SK-N-SH (cell line): ENCODE results near the gene CD300LG.

Source experiments
- CHD2 ChIP-seq: fragments of 150-350 bp; IDR thresholded peaks from 2 replicates; pipeline ENCODE4 v1.6.1; 2018; ENCODE audit warnings: low read length; ENCODE audit not compliant: partially characterized antibody
- CTCF ChIP-seq: fragments of 200-600 bp; sonication (generic); IDR thresholded peaks from 2 replicates; pipeline ENCODE4 v1.6.1; 2017; ENCODE audit warnings: antibody characterized with exemption, mild to moderate bottlenecking, moderate library complexity
- ELF1 ChIP-seq: IDR thresholded peaks from 2 replicates; pipeline ENCODE4 v1.4.0; 2012
- EP300 ChIP-seq, 2 experiments: IDR thresholded peaks; 2 replicates each; pipeline versions ENCODE4 v1.4.0 to v1.6.1; 2012; ENCODE audit warnings: borderline replicate concordance in 1 of 2, low read depth in 1 of 2, low read length in 1 of 2
- EZH2phosphoT487 ChIP-seq: fragments of 200-600 bp; sonication (generic); IDR thresholded peaks from 2 replicates; pipeline ENCODE4 v1.6.1; 2017; ENCODE audit warnings: low read depth, mixed run types, mild to moderate bottlenecking, antibody characterized with exemption, moderate library complexity, borderline replicate concordance
- GATA2 ChIP-seq: sonication (generic); formaldehyde crosslinking; IDR thresholded peaks from 2 replicates; pipeline ENCODE4 v1.5.0; 2020; ENCODE audit warnings: mild to moderate bottlenecking, missing genetic modification reagents
- MAX ChIP-seq: IDR thresholded peaks from 2 replicates; pipeline ENCODE4 v1.4.0; 2012; ENCODE audit warnings: low read depth
- MXI1 ChIP-seq: IDR thresholded peaks from 2 replicates; pipeline ENCODE4 v1.6.1; 2012; ENCODE audit warnings: mild to moderate bottlenecking, low read depth, low read length, improper control_type of control experiment
- POLR2AphosphoS5 ChIP-seq: IDR thresholded peaks from 2 replicates; pipeline ENCODE4 v1.6.1; 2012; ENCODE audit warnings: low read depth, low read length
- SIN3A ChIP-seq: IDR thresholded peaks from 2 replicates; pipeline ENCODE4 v1.6.1; 2012; ENCODE audit warnings: low read depth, mild to moderate bottlenecking, low read length, moderate library complexity, borderline replicate concordance
- TAF1 ChIP-seq: IDR thresholded peaks from 2 replicates; pipeline ENCODE4 v1.6.1; 2012; ENCODE audit warnings: low read depth, mild to moderate bottlenecking, low read length, moderate library complexity, borderline replicate concordance
- USF1 ChIP-seq: IDR thresholded peaks from 2 replicates; pipeline ENCODE4 v1.4.0; 2012; ENCODE audit warnings: low read depth, borderline replicate concordance
- USF2 ChIP-seq: fragments of 150-350 bp; IDR thresholded peaks from 2 replicates; pipeline ENCODE4 v1.6.1; 2017; ENCODE audit warnings: antibody characterized with exemption, low read length, low read depth, borderline replicate concordance
- TF ChIP-seq, protein P1 (sequence below): IDR thresholded peaks from 2 replicates; pipeline ENCODE4 v1.6.1; 2012; ENCODE audit warnings: mild to moderate bottlenecking, low read depth, low read length, moderate library complexity

- TF ChIP-seq ELF1 (no peak), USF2 (no peak), CHD2 (no peak), MXI1 (no peak), POLR2AphosphoS5 (no peak), USF1 (no peak), SIN3A (no peak), CTCF (no peak), EZH2phosphoT487 (no peak), GATA2 (CRISPR knock-in tag) (no peak), EP300 (IDR thresholded peaks at IDR 0.05; ENCODE audit: borderline replicate concordance in 1 of 2, low read depth in 1 of 2, low read length in 1 of 2) (no peak), TAF1 (no peak), MAX (no peak)
- TF ChIP-seq, protein P1, sequence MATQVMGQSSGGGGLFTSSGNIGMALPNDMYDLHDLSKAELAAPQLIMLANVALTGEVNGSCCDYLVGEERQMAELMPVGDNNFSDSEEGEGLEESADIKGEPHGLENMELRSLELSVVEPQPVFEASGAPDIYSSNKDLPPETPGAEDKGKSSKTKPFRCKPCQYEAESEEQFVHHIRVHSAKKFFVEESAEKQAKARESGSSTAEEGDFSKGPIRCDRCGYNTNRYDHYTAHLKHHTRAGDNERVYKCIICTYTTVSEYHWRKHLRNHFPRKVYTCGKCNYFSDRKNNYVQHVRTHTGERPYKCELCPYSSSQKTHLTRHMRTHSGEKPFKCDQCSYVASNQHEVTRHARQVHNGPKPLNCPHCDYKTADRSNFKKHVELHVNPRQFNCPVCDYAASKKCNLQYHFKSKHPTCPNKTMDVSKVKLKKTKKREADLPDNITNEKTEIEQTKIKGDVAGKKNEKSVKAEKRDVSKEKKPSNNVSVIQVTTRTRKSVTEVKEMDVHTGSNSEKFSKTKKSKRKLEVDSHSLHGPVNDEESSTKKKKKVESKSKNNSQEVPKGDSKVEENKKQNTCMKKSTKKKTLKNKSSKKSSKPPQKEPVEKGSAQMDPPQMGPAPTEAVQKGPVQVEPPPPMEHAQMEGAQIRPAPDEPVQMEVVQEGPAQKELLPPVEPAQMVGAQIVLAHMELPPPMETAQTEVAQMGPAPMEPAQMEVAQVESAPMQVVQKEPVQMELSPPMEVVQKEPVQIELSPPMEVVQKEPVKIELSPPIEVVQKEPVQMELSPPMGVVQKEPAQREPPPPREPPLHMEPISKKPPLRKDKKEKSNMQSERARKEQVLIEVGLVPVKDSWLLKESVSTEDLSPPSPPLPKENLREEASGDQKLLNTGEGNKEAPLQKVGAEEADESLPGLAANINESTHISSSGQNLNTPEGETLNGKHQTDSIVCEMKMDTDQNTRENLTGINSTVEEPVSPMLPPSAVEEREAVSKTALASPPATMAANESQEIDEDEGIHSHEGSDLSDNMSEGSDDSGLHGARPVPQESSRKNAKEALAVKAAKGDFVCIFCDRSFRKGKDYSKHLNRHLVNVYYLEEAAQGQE = no peak
Measured at GRCh38 chr17:43911904-43912303, 64.9 kb downstream of the CD300LG start.
